Stimulated activated CD4-positive, alpha-beta T cell treated with anti-CD3 and anti-CD28 coated beads, Interleukin-1b, Interleukin-23, amount 100 ng/mL, for 4 hours (primary cell): ENCODE measurements around the gene PRDM13.
"Not testable (repeated sequence)": the region's sequence is repeated elsewhere in the genome, so short reads cannot be mapped to it uniquely, and the experiment has no call there.

Experiments
- DNase-seq, 2 donors: peaks; one replicate each; pipeline ENCODE4 v3.0.0-alpha.2; 2020; ENCODE audit warnings: low read depth in 2 of 2

The PRDM13 gene

GRCh38 chr6:99606656-99607415, at the start of gene PRDM13:
TSS of gene PRDM13 (plus strand) at chr6:99606833. CDS start at chr6:99607035, 202 bp downstream.
- DNase-seq, result no peak

- DNase-seq, result no peak
These were observed 47.6 kb upstream of the PRDM13 start for GRCh38 chr6:99559057-99559456.

GRCh38 chr6:99560668-99561067, 46.0 kb upstream of the PRDM13 start:
- DNase-seq, result no peak

- no peak for DNase-seq
These were observed 43.4 kb upstream of the PRDM13 start for GRCh38 chr6:99563056-99563723.

- DNase-seq, result peak; percentile 78 to 83
These were observed 38.3 kb upstream of the PRDM13 start, which contains the start of gene CCNC for GRCh38 chr6:99568103-99568933. TSS of gene CCNC (minus strand) at chr6:99568660. CDS start at chr6:99568527, 133 bp downstream.

GRCh38 chr6:99573980-99574617, 32.5 kb upstream of the PRDM13 start:
- no peak for DNase-seq

- DNase-seq, result no peak
These were observed 30.9 kb upstream of the PRDM13 start for GRCh38 chr6:99575544-99576227.

GRCh38 chr6:99579781-99580180, 26.9 kb upstream of the PRDM13 start:
- DNase-seq, result no peak

GRCh38 chr6:99587792-99588191, 18.8 kb upstream of the PRDM13 start:
- DNase-seq, result no peak

- peak; percentile 63 to 64 for DNase-seq
These were observed 17.9 kb upstream of the PRDM13 start for GRCh38 chr6:99588618-99589289.

GRCh38 chr6:99589290-99589672, 17.4 kb upstream of the PRDM13 start:
- DNase-seq, result no peak

- no peak for DNase-seq
These were observed 16.6 kb upstream of the PRDM13 start for GRCh38 chr6:99589907-99590493.

- no peak for DNase-seq
These were observed 15.6 kb upstream of the PRDM13 start for GRCh38 chr6:99590728-99591672.

- no peak for DNase-seq
These were observed 14.8 kb upstream of the PRDM13 start for GRCh38 chr6:99591673-99592364.

- no peak for DNase-seq
These were observed 13.7 kb upstream of the PRDM13 start for GRCh38 chr6:99592900-99593299.

- DNase-seq, result not testable (repeated sequence)
These were observed 11.9 kb upstream of the PRDM13 start for GRCh38 chr6:99594696-99595095.

- DNase-seq, result no peak
These were observed 3.9 kb upstream of the PRDM13 start for GRCh38 chr6:99602520-99603420.
